Keratinocyte (primary cell): ENCODE data around the gene PDZD2. TPM values are rescaled to one million over a fixed set of nuclear protein-coding genes. Genes with fewer than 3 reads are reported as not detected.

ENCODE experiments used
- DNase-seq: peaks from one replicate; pipeline ENCODE4 v3.0.0-alpha.2; 2011; ENCODE audit warnings: low read depth, missing footprints, low spot score
- FAIRE-seq: peaks from 2 replicates; lab custom pipeline; 2011; peaks lifted over from hg19 to GRCh38; lab: Jason Lieb, UNC
- H2AFZ ChIP-seq: 2 replicates; pipeline ENCODE4 v1.6.0; 2012; ENCODE audit warnings: low read length, control low read depth, inconsistent platforms; ENCODE audit not compliant: control insufficient read depth
- H3K27ac ChIP-seq: 2 replicates; pipeline ENCODE4 v1.5.1; 2011; ENCODE audit warnings: low read length; ENCODE audit not compliant: control insufficient read depth, insufficient read depth
- H3K27me3 ChIP-seq: 3 replicates; pipeline ENCODE4 v1.6.0; 2011; ENCODE audit warnings: low read length; ENCODE audit not compliant: control insufficient read depth, insufficient read depth; ENCODE audit errors: extremely low read depth
- H3K36me3 ChIP-seq, 2 experiments: 2 replicates in 1 of 2; 3 replicates in 1 of 2; pipeline ENCODE4 v1.5.1; 2011; ENCODE audit warnings: low read length in 2 of 2, mild to moderate bottlenecking in 1 of 2; ENCODE audit not compliant: control insufficient read depth in 2 of 2, insufficient read depth in 2 of 2; ENCODE audit errors: extremely low read depth in 1 of 2
- H3K4me1 ChIP-seq: 3 replicates; pipeline ENCODE4 v1.5.1; 2011; ENCODE audit warnings: low read length; ENCODE audit not compliant: control insufficient read depth, insufficient read depth; ENCODE audit errors: extremely low read depth
- H3K4me2 ChIP-seq: 3 replicates; pipeline ENCODE4 v1.6.0; 2011; ENCODE audit warnings: low read depth, low read length; ENCODE audit not compliant: control insufficient read depth, insufficient read depth; ENCODE audit errors: extremely low read depth
- H3K4me3 ChIP-seq, 3 experiments: fragments of 200-600 bp in 1 of 3; sonication (generic) in 1 of 3; 2 replicates in 2 of 3; 3 replicates in 1 of 3; pipeline ENCODE4 v1.5.1; 2011 to 2016; ENCODE audit warnings: low read length in 3 of 3, mild to moderate bottlenecking in 3 of 3, control low read depth in 2 of 3, inconsistent platforms in 1 of 3, low read depth in 1 of 3, mixed read lengths in 1 of 3, mixed run types in 1 of 3, moderate library complexity in 1 of 3; ENCODE audit not compliant: control insufficient read depth in 2 of 3, insufficient read depth in 2 of 3; ENCODE audit errors: extremely low read depth in 1 of 3
- H3K79me2 ChIP-seq: 2 replicates; pipeline ENCODE4 v1.6.0; 2012; ENCODE audit warnings: low read length; ENCODE audit not compliant: control insufficient read depth, insufficient read depth
- H3K9ac ChIP-seq: 3 replicates; pipeline ENCODE4 v1.6.0; 2011; ENCODE audit warnings: low read length; ENCODE audit not compliant: control insufficient read depth, insufficient read depth; ENCODE audit errors: extremely low read depth
- H3K9me1 ChIP-seq: 3 replicates; pipeline ENCODE4 v1.6.0; 2011; ENCODE audit warnings: low read length; ENCODE audit not compliant: control insufficient read depth, insufficient read depth; ENCODE audit errors: extremely low read depth
- H3K9me3 ChIP-seq: 2 replicates; pipeline ENCODE4 v1.5.1; 2012; ENCODE audit warnings: low read depth, low read length; ENCODE audit not compliant: control insufficient read depth
- H4K20me1 ChIP-seq: 3 replicates; pipeline ENCODE4 v1.6.0; 2011; ENCODE audit warnings: low read length; ENCODE audit not compliant: control insufficient read depth, insufficient read depth; ENCODE audit errors: extremely low read depth
- EZH2 ChIP-seq: IDR thresholded peaks from one replicate; pipeline ENCODE4 v1.6.1; 2012; ENCODE audit warnings: inconsistent platforms, mild to moderate bottlenecking, low read length, moderate library complexity
- dilution Hi-C: fragments of 300-500 bp; cut with MboI; formaldehyde crosslinking; loops from one replicate; pipeline ENCODE4 v1.7.0; 2020; ENCODE audit warnings: low sequenced_read_pairs; ENCODE audit not compliant: extremely low pct_ligation_motif_present
- polyA plus RNA-seq, 5 experiments: library from polyadenylated mRNA; depleted of rRNA in 3 of 5; stranded (reverse) in 3 of 5; stranded (forward) in 1 of 5; unstranded in 1 of 5; fragments of >200 nt; gene quantifications; 1 replicate in 1 of 5; 2 replicates in 3 of 5; 3 replicates in 1 of 5; pipeline versions ENCODE4 v1.2.1 to v1.2.3, GENCODE V29; 2011 to 2012; ENCODE audit warnings: missing spikeins in 2 of 5, low read depth in 1 of 5, low replicate concordance in 1 of 5
- TF ChIP-seq, protein P1 (sequence below), 3 experiments: IDR thresholded peaks in 1 of 3; conservative IDR thresholded peaks in 1 of 3; optimal IDR thresholded peaks in 1 of 3; 2 replicates in 2 of 3; 3 replicates in 1 of 3; pipeline versions ENCODE3 to v1.5.1; 2011; ENCODE audit warnings: low read length in 3 of 3, mild to moderate bottlenecking in 3 of 3, moderate library complexity in 2 of 3, control low read depth in 1 of 3, inconsistent platforms in 1 of 3; ENCODE audit not compliant: insufficient read depth in 2 of 3; ENCODE audit errors: extremely low read depth in 1 of 3

The PDZD2 gene
- polyA plus RNA-seq, 1 donor (not counting 4 experiments of a cell fraction or from before 2014, with no cell fraction given): 7.3 TPM

DNA sequence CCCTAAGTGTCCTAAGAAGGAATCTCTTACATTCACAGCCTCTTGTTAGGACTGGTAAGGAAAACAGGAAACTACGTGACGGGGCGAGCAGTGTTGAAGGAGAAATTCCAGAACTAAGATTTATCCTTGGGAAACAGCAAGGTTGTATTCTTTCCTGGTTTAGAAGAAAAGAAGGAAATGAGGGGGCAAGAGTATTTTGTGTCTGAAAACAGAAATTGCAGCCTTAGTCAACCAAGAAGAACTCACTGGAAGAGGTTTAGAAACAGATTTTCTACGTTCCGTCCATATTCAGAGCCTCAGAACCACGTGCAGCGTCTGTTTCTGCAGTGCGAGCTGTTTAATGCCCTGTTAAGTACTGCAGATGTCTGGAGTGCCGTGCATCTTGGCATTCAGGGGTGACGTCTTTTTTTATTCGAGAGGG is 460.0 kb downstream of the PDZD2 start:
- FAIRE-seq (no peak), DNase-seq (no peak)
- no peak overlapping the region for H2AFZ ChIP-seq
- H3K9me3 ChIP-seq: no peaks in the 10 kb centered on the region
- no peaks in the 10 kb centered on the region for H3K79me2 ChIP-seq
- H3K27ac ChIP-seq: no peak overlapping the region
- H3K4me2 ChIP-seq: no peak overlapping the region
- no peak overlapping the region for H3K4me3 ChIP-seq
- no peak for TF ChIP-seq EZH2
- TF ChIP-seq, protein P1, sequence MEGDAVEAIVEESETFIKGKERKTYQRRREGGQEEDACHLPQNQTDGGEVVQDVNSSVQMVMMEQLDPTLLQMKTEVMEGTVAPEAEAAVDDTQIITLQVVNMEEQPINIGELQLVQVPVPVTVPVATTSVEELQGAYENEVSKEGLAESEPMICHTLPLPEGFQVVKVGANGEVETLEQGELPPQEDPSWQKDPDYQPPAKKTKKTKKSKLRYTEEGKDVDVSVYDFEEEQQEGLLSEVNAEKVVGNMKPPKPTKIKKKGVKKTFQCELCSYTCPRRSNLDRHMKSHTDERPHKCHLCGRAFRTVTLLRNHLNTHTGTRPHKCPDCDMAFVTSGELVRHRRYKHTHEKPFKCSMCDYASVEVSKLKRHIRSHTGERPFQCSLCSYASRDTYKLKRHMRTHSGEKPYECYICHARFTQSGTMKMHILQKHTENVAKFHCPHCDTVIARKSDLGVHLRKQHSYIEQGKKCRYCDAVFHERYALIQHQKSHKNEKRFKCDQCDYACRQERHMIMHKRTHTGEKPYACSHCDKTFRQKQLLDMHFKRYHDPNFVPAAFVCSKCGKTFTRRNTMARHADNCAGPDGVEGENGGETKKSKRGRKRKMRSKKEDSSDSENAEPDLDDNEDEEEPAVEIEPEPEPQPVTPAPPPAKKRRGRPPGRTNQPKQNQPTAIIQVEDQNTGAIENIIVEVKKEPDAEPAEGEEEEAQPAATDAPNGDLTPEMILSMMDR (optimal IDR thresholded peaks at IDR 0.05 in 1 of 3, IDR thresholded peaks at IDR 0.05 in 1 of 3, conservative IDR thresholded peaks at IDR 0.05 in 1 of 3; ENCODE audit: extremely low read depth in 1 of 3, insufficient read depth in 2 of 3, low read length in 3 of 3): no peak
- H3K36me3 ChIP-seq: peaks cover 16 to 20% of the 10 kb centered on the region in 2 experiments
- H3K4me1 ChIP-seq: no peaks in the 10 kb centered on the region
- no peaks in the 10 kb centered on the region for H3K9me1 ChIP-seq
- dilution Hi-C loops: no loop called here
- no peaks in the 10 kb centered on the region for H4K20me1 ChIP-seq
- no peak overlapping the region for H3K9ac ChIP-seq
- H3K27me3 ChIP-seq: no peaks in the 10 kb centered on the region

DNA sequence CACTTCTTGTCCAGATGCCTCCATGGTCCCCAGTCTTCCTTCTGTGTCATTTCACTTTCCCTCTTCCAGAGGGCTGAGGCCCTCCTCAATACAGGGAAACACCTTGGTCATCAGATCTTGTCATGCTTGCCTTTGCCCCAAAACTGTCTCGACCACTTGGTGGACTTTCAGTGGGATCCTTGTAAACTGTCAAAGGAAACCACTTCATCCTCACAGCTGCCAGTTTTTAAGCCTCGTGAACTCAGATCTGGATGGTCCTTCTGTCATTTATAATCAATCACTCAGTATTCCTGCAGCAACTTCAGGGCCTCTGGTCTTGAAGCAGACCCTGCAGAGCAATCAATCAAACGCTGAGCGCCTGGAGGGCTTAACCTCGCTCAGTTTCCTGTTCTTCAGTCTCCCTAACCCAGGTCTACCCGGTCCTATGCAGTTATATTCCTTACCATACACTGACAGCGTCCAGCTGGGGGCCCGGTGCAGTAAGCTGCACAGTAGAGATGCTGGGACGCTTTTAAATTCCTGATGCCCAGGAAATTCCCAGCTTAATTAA is 460.6 kb downstream of the PDZD2 start:
- Histone ChIP-seq H3K9me3 (no peaks in the 10 kb centered on the region), H3K4me2 (no peak overlapping the region), H3K79me2 (no peaks in the 10 kb centered on the region), H3K9ac (no peak overlapping the region), H2AFZ (no peak overlapping the region), H3K36me3 (peaks cover 16 to 20% of the 10 kb centered on the region in 2 experiments), H3K4me1 (no peaks in the 10 kb centered on the region), H3K27ac (no peak overlapping the region), H3K27me3 (no peaks in the 10 kb centered on the region), H4K20me1 (no peaks in the 10 kb centered on the region), H3K4me3 (no peak overlapping the region), H3K9me1 (no peaks in the 10 kb centered on the region)
- dilution Hi-C loops: no loop called here
- DNase-seq: no peak
- FAIRE-seq: no peak
- no peak for TF ChIP-seq EZH2

DNA sequence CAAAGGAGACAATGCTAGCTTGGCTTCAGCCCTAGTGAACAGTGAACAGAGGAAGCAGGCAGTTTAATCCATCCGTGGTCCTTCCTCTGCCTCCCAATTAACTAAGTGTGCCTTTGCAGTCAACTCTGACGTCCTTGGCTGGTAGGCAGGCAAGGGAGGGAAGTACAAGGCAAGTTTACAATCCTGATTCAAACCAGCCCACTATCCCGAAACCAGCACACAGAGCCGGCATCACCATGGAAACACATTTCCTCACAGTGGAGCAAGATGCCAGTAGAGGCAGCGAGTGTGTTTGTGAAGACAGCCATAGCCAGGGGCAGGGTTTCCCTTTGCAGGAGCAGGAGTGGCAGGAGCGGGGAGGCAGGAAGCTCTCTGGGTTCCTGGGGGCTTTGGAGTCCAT is 461.3 kb downstream of the PDZD2 start:
- Histone ChIP-seq H3K4me3 (no peak overlapping the region), H3K9me1 (no peaks in the 10 kb centered on the region), H3K27me3 (no peaks in the 10 kb centered on the region), H3K36me3 (peaks cover 16 to 20% of the 10 kb centered on the region in 2 experiments), H4K20me1 (no peaks in the 10 kb centered on the region), H3K4me2 (no peak overlapping the region), H3K79me2 (no peaks in the 10 kb centered on the region), H3K9me3 (no peaks in the 10 kb centered on the region), H3K9ac (no peak overlapping the region), H3K27ac (no peak overlapping the region), H3K4me1 (no peaks in the 10 kb centered on the region), H2AFZ (no peak overlapping the region)
- dilution Hi-C loops: no loop called here
- FAIRE-seq: no peak
- TF ChIP-seq EZH2: no peak
- TF ChIP-seq, protein P1 (optimal IDR thresholded peaks at IDR 0.05 in 1 of 3, IDR thresholded peaks at IDR 0.05 in 1 of 3, conservative IDR thresholded peaks at IDR 0.05 in 1 of 3; ENCODE audit: extremely low read depth in 1 of 3, insufficient read depth in 2 of 3, low read length in 3 of 3): no peak
- DNase-seq: no peak
